Keratinocyte (primary cell): ENCODE data around the gene DIP2C. TPM values are rescaled to one million over a fixed set of nuclear protein-coding genes. Genes with fewer than 3 reads are reported as not detected.

ENCODE experiments used
- DNase-seq: peaks from one replicate; pipeline ENCODE4 v3.0.0-alpha.2; 2011; ENCODE audit warnings: low read depth, missing footprints, low spot score
- FAIRE-seq: peaks from 2 replicates; lab custom pipeline; 2011; peaks lifted over from hg19 to GRCh38; lab: Jason Lieb, UNC
- H2AFZ ChIP-seq: 2 replicates; pipeline ENCODE4 v1.6.0; 2012; ENCODE audit warnings: low read length, control low read depth, inconsistent platforms; ENCODE audit not compliant: control insufficient read depth
- H3K27ac ChIP-seq: 2 replicates; pipeline ENCODE4 v1.5.1; 2011; ENCODE audit warnings: low read length; ENCODE audit not compliant: control insufficient read depth, insufficient read depth
- H3K27me3 ChIP-seq: 3 replicates; pipeline ENCODE4 v1.6.0; 2011; ENCODE audit warnings: low read length; ENCODE audit not compliant: control insufficient read depth, insufficient read depth; ENCODE audit errors: extremely low read depth
- H3K36me3 ChIP-seq, 2 experiments: 2 replicates in 1 of 2; 3 replicates in 1 of 2; pipeline ENCODE4 v1.5.1; 2011; ENCODE audit warnings: low read length in 2 of 2, mild to moderate bottlenecking in 1 of 2; ENCODE audit not compliant: control insufficient read depth in 2 of 2, insufficient read depth in 2 of 2; ENCODE audit errors: extremely low read depth in 1 of 2
- H3K4me1 ChIP-seq: 3 replicates; pipeline ENCODE4 v1.5.1; 2011; ENCODE audit warnings: low read length; ENCODE audit not compliant: control insufficient read depth, insufficient read depth; ENCODE audit errors: extremely low read depth
- H3K4me2 ChIP-seq: 3 replicates; pipeline ENCODE4 v1.6.0; 2011; ENCODE audit warnings: low read depth, low read length; ENCODE audit not compliant: control insufficient read depth, insufficient read depth; ENCODE audit errors: extremely low read depth
- H3K4me3 ChIP-seq, 3 experiments: fragments of 200-600 bp in 1 of 3; sonication (generic) in 1 of 3; 2 replicates in 2 of 3; 3 replicates in 1 of 3; pipeline ENCODE4 v1.5.1; 2011 to 2016; ENCODE audit warnings: low read length in 3 of 3, mild to moderate bottlenecking in 3 of 3, control low read depth in 2 of 3, inconsistent platforms in 1 of 3, low read depth in 1 of 3, mixed read lengths in 1 of 3, mixed run types in 1 of 3, moderate library complexity in 1 of 3; ENCODE audit not compliant: control insufficient read depth in 2 of 3, insufficient read depth in 2 of 3; ENCODE audit errors: extremely low read depth in 1 of 3
- H3K79me2 ChIP-seq: 2 replicates; pipeline ENCODE4 v1.6.0; 2012; ENCODE audit warnings: low read length; ENCODE audit not compliant: control insufficient read depth, insufficient read depth
- H3K9ac ChIP-seq: 3 replicates; pipeline ENCODE4 v1.6.0; 2011; ENCODE audit warnings: low read length; ENCODE audit not compliant: control insufficient read depth, insufficient read depth; ENCODE audit errors: extremely low read depth
- H3K9me1 ChIP-seq: 3 replicates; pipeline ENCODE4 v1.6.0; 2011; ENCODE audit warnings: low read length; ENCODE audit not compliant: control insufficient read depth, insufficient read depth; ENCODE audit errors: extremely low read depth
- H3K9me3 ChIP-seq: 2 replicates; pipeline ENCODE4 v1.5.1; 2012; ENCODE audit warnings: low read depth, low read length; ENCODE audit not compliant: control insufficient read depth
- H4K20me1 ChIP-seq: 3 replicates; pipeline ENCODE4 v1.6.0; 2011; ENCODE audit warnings: low read length; ENCODE audit not compliant: control insufficient read depth, insufficient read depth; ENCODE audit errors: extremely low read depth
- CTCF ChIP-seq, 3 experiments: IDR thresholded peaks in 1 of 3; conservative IDR thresholded peaks in 1 of 3; optimal IDR thresholded peaks in 1 of 3; 2 replicates in 2 of 3; 3 replicates in 1 of 3; pipeline versions ENCODE3 to v1.5.1; 2011; ENCODE audit warnings: low read length in 3 of 3, mild to moderate bottlenecking in 3 of 3, moderate library complexity in 2 of 3, control low read depth in 1 of 3, inconsistent platforms in 1 of 3; ENCODE audit not compliant: insufficient read depth in 2 of 3; ENCODE audit errors: extremely low read depth in 1 of 3
- EZH2 ChIP-seq: IDR thresholded peaks from one replicate; pipeline ENCODE4 v1.6.1; 2012; ENCODE audit warnings: inconsistent platforms, mild to moderate bottlenecking, low read length, moderate library complexity
- dilution Hi-C: fragments of 300-500 bp; cut with MboI; formaldehyde crosslinking; loops from one replicate; pipeline ENCODE4 v1.7.0; 2020; ENCODE audit warnings: low sequenced_read_pairs; ENCODE audit not compliant: extremely low pct_ligation_motif_present
- polyA plus RNA-seq, 5 experiments: library from polyadenylated mRNA; depleted of rRNA in 3 of 5; stranded (reverse) in 3 of 5; stranded (forward) in 1 of 5; unstranded in 1 of 5; fragments of >200 nt; gene quantifications; 1 replicate in 1 of 5; 2 replicates in 3 of 5; 3 replicates in 1 of 5; pipeline versions ENCODE4 v1.2.1 to v1.2.3, GENCODE V29; 2011 to 2012; ENCODE audit warnings: missing spikeins in 2 of 5, low read depth in 1 of 5, low replicate concordance in 1 of 5

The DIP2C gene
- polyA plus RNA-seq, 1 donor (not counting 4 experiments of a cell fraction or from before 2014, with no cell fraction given) = 1.3 TPM

DNA sequence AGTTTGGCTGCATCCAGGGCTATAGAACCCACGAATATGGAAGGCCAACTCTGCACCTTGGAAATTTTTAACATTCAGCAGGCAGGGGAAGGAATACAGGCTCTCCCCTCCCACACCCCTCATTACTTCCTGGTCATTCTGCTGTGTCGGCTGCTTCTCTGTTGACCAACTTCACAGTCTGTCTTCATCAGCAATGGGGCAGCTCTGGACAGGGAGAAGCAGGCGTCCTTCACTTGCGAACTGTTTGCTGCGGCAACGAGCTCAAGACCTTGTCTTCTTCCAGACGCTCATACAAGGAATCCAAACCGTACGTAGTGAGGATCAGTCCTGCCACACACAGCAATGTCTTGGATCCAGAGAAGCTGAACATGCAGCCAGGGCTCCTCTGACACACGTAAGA lies 192.2 kb downstream of the DIP2C start:
- no peak overlapping the region for H2AFZ ChIP-seq
- H3K79me2 ChIP-seq = no peaks in the 10 kb centered on the region
- H3K9me1 ChIP-seq = no peaks in the 10 kb centered on the region
- no peaks in the 10 kb centered on the region for H3K9me3 ChIP-seq
- dilution Hi-C loops = no loop called here
- DNase-seq (no peak), FAIRE-seq (no peak)
- H3K4me1 ChIP-seq = no peaks in the 10 kb centered on the region
- no peaks in the 10 kb centered on the region for H3K36me3 ChIP-seq
- H3K4me2 ChIP-seq = no peak overlapping the region
- H3K27ac ChIP-seq = no peak overlapping the region
- H3K9ac ChIP-seq = no peak overlapping the region
- no peak overlapping the region for H3K4me3 ChIP-seq
- H4K20me1 ChIP-seq = no peaks in the 10 kb centered on the region
- TF ChIP-seq CTCF (optimal IDR thresholded peaks at IDR 0.05 in 1 of 3, IDR thresholded peaks at IDR 0.05 in 1 of 3, conservative IDR thresholded peaks at IDR 0.05 in 1 of 3; ENCODE audit: extremely low read depth in 1 of 3, insufficient read depth in 2 of 3, low read length in 3 of 3) = no peak
- no peak for TF ChIP-seq EZH2
- H3K27me3 ChIP-seq = peaks cover 2% of the 10 kb centered on the region

DNA sequence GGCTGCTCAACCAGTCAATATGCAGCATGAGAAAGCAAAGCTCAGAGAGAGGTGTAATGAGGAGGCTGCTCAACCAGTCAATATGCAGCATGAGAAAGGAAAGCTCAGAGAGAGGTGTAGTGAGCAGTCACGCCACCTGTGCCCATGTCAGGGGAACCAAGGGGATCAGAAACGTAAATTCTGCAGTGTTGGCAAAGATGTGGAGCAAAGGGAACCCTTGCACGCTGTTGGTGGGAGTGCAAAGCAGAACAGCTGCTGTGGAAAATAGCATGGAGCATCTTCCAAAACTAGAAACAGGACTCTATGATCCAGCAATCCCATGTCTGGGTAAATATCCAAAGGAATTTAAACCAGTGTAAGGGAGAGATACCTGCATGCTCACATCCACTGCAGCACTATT lies 194.9 kb downstream of the DIP2C start:
- DNase-seq = no peak

More for the DNA sequence above, 194.9 kb downstream of the DIP2C start:
- Histone ChIP-seq H3K4me2 (no peak overlapping the region), H3K9ac (no peak overlapping the region), H3K27me3 (no peaks in the 10 kb centered on the region), H3K36me3 (no peaks in the 10 kb centered on the region), H3K27ac (no peak overlapping the region), H4K20me1 (no peaks in the 10 kb centered on the region), H3K4me3 (no peak overlapping the region), H2AFZ (no peak overlapping the region), H3K9me3 (no peaks in the 10 kb centered on the region), H3K4me1 (no peaks in the 10 kb centered on the region), H3K9me1 (no peaks in the 10 kb centered on the region), H3K79me2 (no peaks in the 10 kb centered on the region)
- no peak for TF ChIP-seq CTCF (optimal IDR thresholded peaks at IDR 0.05 in 1 of 3, IDR thresholded peaks at IDR 0.05 in 1 of 3, conservative IDR thresholded peaks at IDR 0.05 in 1 of 3; ENCODE audit: extremely low read depth in 1 of 3, insufficient read depth in 2 of 3, low read length in 3 of 3)
- no peak for TF ChIP-seq EZH2
- dilution Hi-C loops = no loop called here
- FAIRE-seq = no peak
